GM12878 (cell line): ENCODE data around the gene FBXW8. TPM values are rescaled to one million over a fixed set of nuclear protein-coding genes. Genes with fewer than 3 reads are reported as not detected.

Source experiments
- ATAC-seq: fragments of 200-7000 bp; cut with Tn5 transposase; 3 replicates; pipeline ENCODE4 v1.9.1; 2020; ENCODE audit warnings: mild to moderate bottlenecking, moderate library complexity
- BruUV-seq: library from RNA; stranded (reverse); fragments of 400-500 nt; replicated peaks from 2 replicates; lab custom pipeline; 2021; lab: Mats Ljungman, UMichigan
- CTCF ChIA-PET: fragments of 300-600 bp; sonication (Branson Sonifier 250); formaldehyde crosslinking; extraction: SDS; loops from one replicate; lab custom pipeline; 2021; ENCODE audit warnings: inconsistent platforms; lab: Yijun Ruan, JAX
- POLR2A ChIA-PET: fragments of 350-600 bp; formaldehyde crosslinking; extraction: SDS; loops from one replicate; lab custom pipeline; 2021; ENCODE audit warnings: inconsistent platforms; lab: Charles Lee
- RAD21 ChIA-PET: fragments of 300-600 bp; sonication (Branson Sonifier 250); formaldehyde crosslinking; loops from one replicate; lab custom pipeline; 2023; ENCODE audit warnings: antibody characterized with exemption; ENCODE audit not compliant: unreplicated experiment; lab: Charles Lee
- SMC1A ChIA-PET: fragments of 300-600 bp; sonication (Branson Sonifier 250); formaldehyde crosslinking; loops from one replicate; lab custom pipeline; 2023; ENCODE audit not compliant: unreplicated experiment, uncharacterized antibody; lab: Charles Lee
- DNase-seq: peaks from one replicate; pipeline ENCODE4 v3.0.0-alpha.2; 2011; ENCODE audit warnings: low read depth, low spot score
- FAIRE-seq: peaks from 3 replicates; lab custom pipeline; 2011; peaks lifted over from hg19 to GRCh38; lab: Jason Lieb, UNC
- H2AFZ ChIP-seq: 2 replicates; pipeline ENCODE4 v1.6.0; 2011; ENCODE audit warnings: low read depth, low read length, control low read depth; ENCODE audit not compliant: control insufficient read depth
- H3K27ac ChIP-seq: 2 replicates; pipeline ENCODE4 v1.5.1; 2011; ENCODE audit warnings: control low read depth; ENCODE audit not compliant: control insufficient read depth, insufficient read depth
- H3K27me3 ChIP-seq, 2 experiments: replicated peaks in 1 of 2; 2 replicates each; pipeline versions ENCODE4 v1.6.0 to v1.6.1; 2011; ENCODE audit warnings: low read length in 1 of 2; ENCODE audit not compliant: control insufficient read depth in 2 of 2, insufficient read depth in 2 of 2
- H3K36me3 ChIP-seq, 2 experiments: 2 replicates each; pipeline ENCODE4 v1.5.1; 2011; ENCODE audit warnings: low read length in 1 of 2; ENCODE audit not compliant: control insufficient read depth in 2 of 2, insufficient read depth in 2 of 2
- H3K4me1 ChIP-seq: 2 replicates; pipeline ENCODE4 v1.6.1; 2011; ENCODE audit warnings: mild to moderate bottlenecking, low read length, moderate library complexity, mixed read lengths; ENCODE audit not compliant: control insufficient read depth, insufficient read depth
- H3K4me2 ChIP-seq: 2 replicates; pipeline ENCODE4 v1.6.0; 2011; ENCODE audit warnings: control low read depth; ENCODE audit not compliant: control insufficient read depth, insufficient read depth
- H3K4me3 ChIP-seq: fragments of 200-600 bp; sonication (generic); 2 replicates; pipeline ENCODE4 v1.5.1; 2016
- H3K79me2 ChIP-seq: 2 replicates; pipeline ENCODE4 v1.6.0; 2011; ENCODE audit warnings: low read length; ENCODE audit not compliant: control insufficient read depth, insufficient read depth
- H3K9ac ChIP-seq: 2 replicates; pipeline ENCODE4 v1.8.0; 2011; ENCODE audit warnings: low read length, control low read depth, mixed read lengths; ENCODE audit not compliant: control insufficient read depth, insufficient read depth
- H3K9me3 ChIP-seq: replicated peaks from 3 replicates; pipeline ENCODE4 v1.5.1; 2011; ENCODE audit warnings: mild to moderate bottlenecking, low read length; ENCODE audit not compliant: control insufficient read depth, insufficient read depth
- H4K20me1 ChIP-seq: 2 replicates; pipeline ENCODE4 v1.6.0; 2011; ENCODE audit not compliant: control insufficient read depth, insufficient read depth
- CEBPZ ChIP-seq: fragments of 150-350 bp; IDR thresholded peaks from 2 replicates; pipeline ENCODE4 v1.6.1; 2016; ENCODE audit warnings: low read depth, low read length
- MAX ChIP-seq: IDR thresholded peaks from 2 replicates; pipeline ENCODE4 v1.6.1; 2012; ENCODE audit warnings: low read depth, low read length, improper control_type of control experiment
- MYC ChIP-seq: IDR thresholded peaks from 2 replicates; pipeline ENCODE4 v1.6.1; 2011; ENCODE audit warnings: mild to moderate bottlenecking, low read length, moderate library complexity, inconsistent platforms; ENCODE audit not compliant: insufficient read depth, insufficient replicate concordance, insufficient read length, severe bottlenecking
- NR2C2 ChIP-seq: IDR thresholded peaks from 2 replicates; pipeline ENCODE4 v1.6.1; 2011; ENCODE audit warnings: borderline replicate concordance, low read depth; ENCODE audit not compliant: control insufficient read depth, insufficient read length
- RBBP5 ChIP-seq: fragments of 200-600 bp; sonication (generic); conservative IDR thresholded peaks from 2 replicates; pipeline ENCODE4 v1.6.1; 2016
- SREBF2 ChIP-seq: IDR thresholded peaks from 2 replicates; pipeline ENCODE4 v1.6.1; 2012; ENCODE audit warnings: mild to moderate bottlenecking, low read length
- SUPT20H ChIP-seq: IDR thresholded peaks from 2 replicates; pipeline ENCODE4 v1.6.1; 2011; ENCODE audit warnings: low read depth, mild to moderate bottlenecking, low read length, moderate library complexity, borderline replicate concordance; ENCODE audit not compliant: control insufficient read depth
- TCF3 ChIP-seq: IDR thresholded peaks from 2 replicates; pipeline ENCODE4 v1.6.1; 2012; ENCODE audit warnings: low read depth, mild to moderate bottlenecking, low read length, borderline replicate concordance; ENCODE audit not compliant: insufficient read depth
- WGBS: methylation state at CpG from one replicate; pipeline ENCODE4 v1.1.6; 2016; ENCODE audit warnings: low lambda C conversion rate; ENCODE audit not compliant: insufficient replicate concordance, insufficient coverage; ENCODE audit errors: missing lambda C conversion rate; 5-methylcytosine and 5-hydroxymethylcytosine counted together
- in situ Hi-C: fragments of 300-500 bp; cut with MboI; formaldehyde crosslinking; loops from 9 replicates; pipeline ENCODE4 v1.14.3; 2018; ENCODE audit warnings: mixed read lengths
- intact Hi-C: fragments of 100-400 bp; cut with micrococcal nuclease; formaldehyde crosslinking; loops from one replicate; pipeline ENCODE4 v1.14.2; 2022; ENCODE audit not compliant: unreplicated experiment
- polyA plus RNA-seq, 11 experiments: library from polyadenylated mRNA; depleted of rRNA in 4 of 11; unstranded in 6 of 11; stranded (reverse) in 5 of 11; fragments of >200 nt; fragmentation: Nextera tagmentation in 4 of 11; fragmentation: Illumina TruSeq in 1 of 11; extraction: Ambion mirVana in 4 of 11; extraction: Trizol in 1 of 11; gene quantifications; 1 replicate in 1 of 11; 2 replicates in 10 of 11; pipeline versions ENCODE4 v1.2.1 to v1.2.3, GENCODE V29; 2011 to 2016; ENCODE audit warnings: inconsistent platforms in 2 of 11, missing spikeins in 2 of 11, low read depth in 1 of 11
- total RNA-seq, 4 experiments: library from RNA; depleted of rRNA in 3 of 4; stranded (reverse); fragments of >200 nt in 3 of 4; fragmentation: Illumina TruSeq in 1 of 4; extraction: Trizol in 1 of 4; gene quantifications; 2 replicates each; pipeline versions ENCODE4 v1.2.1 to v1.2.3, GENCODE V29; 2013 to 2021

The FBXW8 gene
- total and polyA plus RNA-seq, 10 of the 15 experiments (the other 5 are each of a cell fraction or from before 2014, with no cell fraction given): 0.49 to 7.5 (median 4.4) TPM

GRCh38 chr12:116959198-116959460 lies 48.4 kb downstream of the FBXW8 start:
- H3K4me2 ChIP-seq: no peak overlapping the region
- no peaks in the 10 kb centered on the region for H3K27me3 ChIP-seq
- 51% methylated on average over 2 of the region's 2 CpGs for WGBS
- H3K36me3 ChIP-seq: no peaks in the 10 kb centered on the region
- H2AFZ ChIP-seq: no peak overlapping the region
- no peak for DNase-seq
- FAIRE-seq: no peak
- H3K27ac ChIP-seq: no peak overlapping the region
- no TSS peak for BruUV-seq
- in situ Hi-C loops: no loop called here
- CTCF ChIA-PET: interaction anchor here (0.7 to 1.2 kb wide), 2 partner anchors 20 to 630 kb away, joined by 3 read pairs; no protein-coding TSS in a partner anchor
- intact Hi-C loops: loop anchor here (10.0 kb wide), 1 partner anchor 254 kb away; no protein-coding TSS in a partner anchor
- H3K9me3 ChIP-seq: no peaks in the 10 kb centered on the region
- no peak overlapping the region for H3K9ac ChIP-seq
- RAD21 ChIA-PET: no interaction called here
- no peaks in the 10 kb centered on the region; the same call in 1 of the 2 replicates for H4K20me1 ChIP-seq
- H3K4me3 ChIP-seq: no peak overlapping the region
- POLR2A ChIA-PET: no interaction called here
- H3K4me1 ChIP-seq: peaks cover 32% of the 10 kb centered on the region
- no peak for TF ChIP-seq SUPT20H
- TF ChIP-seq SREBF2: no peak
- TF ChIP-seq MAX: no peak
- TF ChIP-seq TCF3: no peak
- no peak for TF ChIP-seq NR2C2
- TF ChIP-seq CEBPZ: no peak
- TF ChIP-seq RBBP5: no peak
- TF ChIP-seq MYC: no peak
- TF ChIP-seq, all 136 proteins: peak for 0
- no peak for ATAC-seq
- SMC1A ChIA-PET: interaction anchor here (1.0 to 1.6 kb wide), 3 partner anchors 13 to 27 kb away, joined by 3 to 6 read pairs (median 3); no protein-coding TSS in a partner anchor
- H3K79me2 ChIP-seq: no peaks in the 10 kb centered on the region
